Astrocyte (in vitro differentiated cells and primary cell): ENCODE results near the gene TMEM238. TPM values are rescaled to one million over a fixed set of nuclear protein-coding genes. Genes with fewer than 3 reads are reported as not detected.

Experiments
- DNase-seq: peaks from one replicate; pipeline ENCODE4 v3.0.0-alpha.2; 2010; ENCODE audit warnings: low read depth
- FAIRE-seq: peaks from 2 replicates; lab custom pipeline; 2011; peaks lifted over from hg19 to GRCh38; lab: Jason Lieb, UNC
- H2AFZ ChIP-seq: 2 replicates; pipeline ENCODE4 v1.6.0; 2012; ENCODE audit warnings: low read depth, low read length, inconsistent platforms
- H3K27ac ChIP-seq: 2 replicates; pipeline ENCODE4 v1.5.1; 2011; ENCODE audit warnings: low read depth, low read length, inconsistent platforms
- H3K27me3 ChIP-seq: 2 replicates; pipeline ENCODE4 v1.6.0; 2011; ENCODE audit warnings: low read length, inconsistent platforms; ENCODE audit not compliant: insufficient read depth
- H3K36me3 ChIP-seq: 2 replicates; pipeline ENCODE4 v1.5.1; 2011; ENCODE audit warnings: low read length, inconsistent platforms; ENCODE audit not compliant: insufficient read depth
- H3K4me1 ChIP-seq: 2 replicates; pipeline ENCODE4 v1.5.1; 2011; ENCODE audit warnings: low read length, inconsistent platforms; ENCODE audit not compliant: insufficient read depth
- H3K4me2 ChIP-seq: 2 replicates; pipeline ENCODE4 v1.6.0; 2012; ENCODE audit warnings: low read length, inconsistent platforms
- H3K4me3 ChIP-seq: 2 replicates; pipeline ENCODE4 v1.5.1; 2011; ENCODE audit warnings: low read depth, mild to moderate bottlenecking, low read length, inconsistent platforms; ENCODE audit not compliant: insufficient read depth
- H3K79me2 ChIP-seq: 2 replicates; pipeline ENCODE4 v1.6.0; 2012; ENCODE audit warnings: mild to moderate bottlenecking, low read length, inconsistent platforms; ENCODE audit not compliant: insufficient read depth
- H3K9ac ChIP-seq: 2 replicates; pipeline ENCODE4 v1.6.0; 2012; ENCODE audit warnings: mild to moderate bottlenecking, low read length, inconsistent platforms
- H3K9me3 ChIP-seq: 2 replicates; pipeline ENCODE4 v1.5.1; 2012; ENCODE audit warnings: low read depth, mild to moderate bottlenecking, low read length, inconsistent platforms; ENCODE audit not compliant: insufficient read depth
- H4K20me1 ChIP-seq: 2 replicates; pipeline ENCODE4 v1.6.0; 2012; ENCODE audit warnings: low read length, inconsistent platforms; ENCODE audit not compliant: insufficient read depth
- H3K27ac Mint-ChIP-seq: one replicate; pipeline ENCODE4 v1.8.0; 2021; ENCODE audit warnings: mild to moderate bottlenecking, mixed read lengths; ENCODE audit not compliant: unreplicated experiment
- H3K27me3 Mint-ChIP-seq: one replicate; pipeline ENCODE4 v1.8.0; 2021; ENCODE audit warnings: low read depth, mixed read lengths; ENCODE audit not compliant: unreplicated experiment
- H3K36me3 Mint-ChIP-seq: one replicate; pipeline ENCODE4 v1.8.0; 2021; ENCODE audit warnings: low read depth, mixed read lengths; ENCODE audit not compliant: unreplicated experiment
- H3K4me1 Mint-ChIP-seq: one replicate; pipeline ENCODE4 v1.8.0; 2021; ENCODE audit warnings: low read depth, mixed read lengths; ENCODE audit not compliant: unreplicated experiment
- H3K4me3 Mint-ChIP-seq: one replicate; pipeline ENCODE4 v1.8.0; 2021; ENCODE audit warnings: mild to moderate bottlenecking, moderate library complexity, mixed read lengths; ENCODE audit not compliant: unreplicated experiment
- H3K9me3 Mint-ChIP-seq: one replicate; pipeline ENCODE4 v1.8.0; 2021; ENCODE audit warnings: mild to moderate bottlenecking, mixed read lengths; ENCODE audit not compliant: unreplicated experiment
- EZH2 ChIP-seq: IDR thresholded peaks from 2 replicates; pipeline ENCODE4 v1.6.1; 2012; ENCODE audit warnings: mild to moderate bottlenecking, low read length, inconsistent platforms; ENCODE audit not compliant: insufficient read depth
- total RNA-seq: library from RNA; stranded (reverse); gene quantifications from 2 replicates; pipeline ENCODE4 v1.2.1, GENCODE V29; 2021
- TF ChIP-seq, protein P1 (sequence below): IDR thresholded peaks from 2 replicates; pipeline ENCODE4 v1.5.1; 2011; ENCODE audit warnings: low read depth, mild to moderate bottlenecking, inconsistent platforms, low read length, moderate library complexity; ENCODE audit not compliant: insufficient read depth

Gene TMEM238
- total RNA-seq, 1 donor from 2014 or later: 2.1 TPM

DNA sequence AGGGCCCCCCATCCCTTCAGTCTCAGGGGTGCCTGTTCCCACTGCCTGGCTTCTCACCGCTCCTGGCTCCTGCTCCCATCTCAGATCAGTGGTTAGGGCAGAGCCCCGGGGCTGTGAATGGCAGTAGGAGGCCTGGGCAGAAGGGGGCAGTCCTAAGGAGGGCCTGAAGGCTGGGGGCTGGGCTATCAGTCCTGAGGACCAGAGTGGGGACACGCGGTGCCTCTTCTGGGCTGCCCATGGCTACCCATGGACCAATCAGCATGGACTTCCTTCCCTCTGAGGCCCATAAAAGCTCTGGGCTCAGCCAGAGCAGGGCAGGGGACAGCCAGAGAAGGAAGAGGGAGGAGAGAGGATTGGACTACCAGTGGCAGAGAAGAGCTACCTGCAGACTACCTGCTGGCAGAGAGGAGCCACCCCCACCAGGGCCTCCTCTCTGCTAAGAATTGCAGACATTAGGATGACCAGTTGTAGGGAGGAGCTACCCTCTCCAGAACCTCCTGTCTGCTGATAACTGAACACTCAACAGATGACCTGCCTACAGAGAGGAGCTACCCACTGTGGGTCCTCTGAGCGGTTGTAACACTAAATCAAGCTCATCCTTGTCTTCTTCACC, 35.6 kb upstream of the TMEM238 start:
- H3K4me2 ChIP-seq: no peak overlapping the region
- H3K4me3 ChIP-seq: no peak overlapping the region
- no peaks in the 10 kb centered on the region for H3K9me3 Mint-ChIP-seq
- H3K9ac ChIP-seq: no peak overlapping the region
- H3K27ac Mint-ChIP-seq: no peak overlapping the region
- H3K36me3 ChIP-seq: no peaks in the 10 kb centered on the region
- H3K4me1 Mint-ChIP-seq: peaks cover 1% of the 10 kb centered on the region
- no peaks in the 10 kb centered on the region for H3K36me3 Mint-ChIP-seq
- H3K4me1 ChIP-seq: no peaks in the 10 kb centered on the region
- no peaks in the 10 kb centered on the region for H3K9me3 ChIP-seq
- TF ChIP-seq, protein P1, sequence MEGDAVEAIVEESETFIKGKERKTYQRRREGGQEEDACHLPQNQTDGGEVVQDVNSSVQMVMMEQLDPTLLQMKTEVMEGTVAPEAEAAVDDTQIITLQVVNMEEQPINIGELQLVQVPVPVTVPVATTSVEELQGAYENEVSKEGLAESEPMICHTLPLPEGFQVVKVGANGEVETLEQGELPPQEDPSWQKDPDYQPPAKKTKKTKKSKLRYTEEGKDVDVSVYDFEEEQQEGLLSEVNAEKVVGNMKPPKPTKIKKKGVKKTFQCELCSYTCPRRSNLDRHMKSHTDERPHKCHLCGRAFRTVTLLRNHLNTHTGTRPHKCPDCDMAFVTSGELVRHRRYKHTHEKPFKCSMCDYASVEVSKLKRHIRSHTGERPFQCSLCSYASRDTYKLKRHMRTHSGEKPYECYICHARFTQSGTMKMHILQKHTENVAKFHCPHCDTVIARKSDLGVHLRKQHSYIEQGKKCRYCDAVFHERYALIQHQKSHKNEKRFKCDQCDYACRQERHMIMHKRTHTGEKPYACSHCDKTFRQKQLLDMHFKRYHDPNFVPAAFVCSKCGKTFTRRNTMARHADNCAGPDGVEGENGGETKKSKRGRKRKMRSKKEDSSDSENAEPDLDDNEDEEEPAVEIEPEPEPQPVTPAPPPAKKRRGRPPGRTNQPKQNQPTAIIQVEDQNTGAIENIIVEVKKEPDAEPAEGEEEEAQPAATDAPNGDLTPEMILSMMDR: no peak
- no peak for TF ChIP-seq EZH2
- DNase-seq (no peak), FAIRE-seq (no peak)
- no peaks in the 10 kb centered on the region for H4K20me1 ChIP-seq
- H3K4me3 Mint-ChIP-seq: no peak overlapping the region
- H3K27me3 Mint-ChIP-seq: peaks cover 29% of the 10 kb centered on the region
- peaks cover 5% of the 10 kb centered on the region for H3K27me3 ChIP-seq
- no peaks in the 10 kb centered on the region for H3K79me2 ChIP-seq
- no peak overlapping the region for H3K27ac ChIP-seq
- H2AFZ ChIP-seq: no peak overlapping the region

DNA sequence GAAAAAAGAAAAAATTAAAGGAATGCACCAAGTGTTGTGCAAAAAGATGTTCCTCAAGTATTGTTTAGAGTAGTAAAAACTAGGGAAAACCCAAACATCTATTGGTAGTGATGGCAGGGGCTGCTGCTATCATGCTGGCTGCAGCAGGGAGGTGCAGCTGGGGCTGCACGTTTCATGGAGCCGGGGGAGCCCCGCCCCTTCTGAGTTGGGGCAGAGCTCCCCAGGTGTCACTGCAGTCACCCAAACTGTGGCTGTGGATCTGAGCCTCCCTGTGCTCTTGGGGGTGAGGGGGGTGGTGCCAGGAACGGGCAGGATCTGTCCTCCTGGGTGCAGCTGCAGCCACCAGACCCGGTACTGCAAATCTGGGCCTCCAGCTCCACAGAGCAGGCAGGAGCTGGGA, 35.0 kb upstream of the TMEM238 start:
- Histone ChIP-seq H3K27me3 (peaks cover 5% of the 10 kb centered on the region), H2AFZ (no peak overlapping the region), H3K9ac (no peak overlapping the region), H3K4me1 (no peaks in the 10 kb centered on the region), H3K27ac (no peak overlapping the region), H3K9me3 (no peaks in the 10 kb centered on the region), H3K4me3 (no peak overlapping the region), H4K20me1 (no peaks in the 10 kb centered on the region), H3K4me2 (no peak overlapping the region), H3K36me3 (no peaks in the 10 kb centered on the region), H3K79me2 (no peaks in the 10 kb centered on the region)
- Mint-ChIP-seq H3K27ac (no peak overlapping the region), H3K27me3 (peaks cover 27% of the 10 kb centered on the region), H3K36me3 (no peaks in the 10 kb centered on the region), H3K9me3 (no peaks in the 10 kb centered on the region), H3K4me1 (peaks cover 1% of the 10 kb centered on the region), H3K4me3 (no peak overlapping the region)
- FAIRE-seq: no peak
- no peak for DNase-seq
- TF ChIP-seq, protein P1: no peak
- TF ChIP-seq EZH2: no peak

DNA sequence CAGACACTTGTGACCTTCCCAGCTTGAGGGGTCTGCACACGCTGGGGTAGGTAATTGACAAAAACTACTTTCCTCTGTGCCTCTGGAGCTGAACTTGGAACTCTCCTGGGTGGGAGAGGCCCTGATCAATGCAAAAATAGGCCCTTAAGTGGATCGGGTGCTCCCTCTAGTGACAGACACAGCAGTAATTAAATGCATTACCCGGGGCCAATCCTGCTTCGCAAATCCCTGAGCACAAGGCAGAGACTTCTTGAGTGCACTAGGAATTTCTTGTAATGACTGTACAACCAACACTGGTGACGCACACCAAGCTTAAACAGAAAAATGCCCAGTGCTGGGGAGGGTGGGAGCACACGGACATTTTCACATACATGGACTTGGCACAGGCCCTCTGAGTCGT, 34.1 kb upstream of the TMEM238 start:
- H3K4me1 Mint-ChIP-seq: peaks cover 1% of the 10 kb centered on the region
- H3K4me1 ChIP-seq: no peaks in the 10 kb centered on the region
- H3K4me3 Mint-ChIP-seq: no peak overlapping the region
- H3K9ac ChIP-seq: no peak overlapping the region
- DNase-seq (peak; percentile 78), FAIRE-seq (peak; percentile 56)
- no peaks in the 10 kb centered on the region for H3K36me3 ChIP-seq
- no peak overlapping the region for H3K27ac ChIP-seq
- no peak overlapping the region for H2AFZ ChIP-seq
- H3K27me3 ChIP-seq: peaks cover 2% of the 10 kb centered on the region
- H3K4me2 ChIP-seq: no peak overlapping the region
- H3K4me3 ChIP-seq: no peak overlapping the region
- H3K27ac Mint-ChIP-seq: peak overlapping the region; percentile 75
- peaks cover 24% of the 10 kb centered on the region for H3K27me3 Mint-ChIP-seq
- H3K9me3 Mint-ChIP-seq: no peaks in the 10 kb centered on the region
- H3K36me3 Mint-ChIP-seq: no peaks in the 10 kb centered on the region
- H3K79me2 ChIP-seq: no peaks in the 10 kb centered on the region
- no peaks in the 10 kb centered on the region for H4K20me1 ChIP-seq
- H3K9me3 ChIP-seq: no peaks in the 10 kb centered on the region
- TF ChIP-seq, protein P1: peak; percentile 86
- TF ChIP-seq EZH2: no peak
